Ectodermal cell (in vitro differentiated cells): ENCODE data around the gene PRSS57. TPM values are rescaled to one million over a fixed set of nuclear protein-coding genes. Genes with fewer than 3 reads are reported as not detected.
"Not testable (repeated sequence)": the region's sequence is repeated elsewhere in the genome, so short reads cannot be mapped to it uniquely, and the experiment has no call there.

Experiments used
- H3K27ac ChIP-seq: 2 replicates; pipeline ENCODE4 v1.7.0; 2013; ENCODE audit warnings: mild to moderate bottlenecking, low read depth, low read length; ENCODE audit not compliant: insufficient read depth, poor library complexity, severe bottlenecking
- H3K27me3 ChIP-seq: 2 replicates; pipeline ENCODE4 v1.7.0; 2013; ENCODE audit warnings: mild to moderate bottlenecking, low read length; ENCODE audit not compliant: insufficient read depth, control insufficient read depth, poor library complexity, severe bottlenecking
- H3K36me3 ChIP-seq: one replicate; pipeline ENCODE4 v1.7.0; 2013; ENCODE audit warnings: low read length; ENCODE audit not compliant: control insufficient read depth, insufficient read depth
- H3K4me1 ChIP-seq: one replicate; pipeline ENCODE4 v1.7.0; 2013; ENCODE audit warnings: low read length; ENCODE audit not compliant: control insufficient read depth, insufficient read depth
- H3K4me3 ChIP-seq: 2 replicates; pipeline ENCODE4 v1.7.0; 2013; ENCODE audit warnings: low read depth, low read length, control low read depth; ENCODE audit not compliant: insufficient read depth
- H3K9me3 ChIP-seq: 2 replicates; pipeline ENCODE4 v1.7.0; 2013; ENCODE audit warnings: mild to moderate bottlenecking, low read length, moderate library complexity; ENCODE audit not compliant: control insufficient read depth
- WGBS, 2 experiments: methylation state at CpG; one replicate each; pipeline ENCODE4 v1.1.7; 2013; ENCODE audit warnings: missing lambda C conversion rate in 2 of 2; 5-methylcytosine and 5-hydroxymethylcytosine counted together
- polyA plus RNA-seq, 4 experiments: library from polyadenylated mRNA; stranded (reverse); fragments of 50-300 nt; gene quantifications; one replicate each; pipeline ENCODE4 v1.2.3, GENCODE V29; 2013

PRSS57 gene
- polyA plus RNA-seq (2013, experiment 1 of 4): not detected
- polyA plus RNA-seq (2013, experiment 2 of 4): not detected
- polyA plus RNA-seq (2013, experiment 3 of 4): not detected
- polyA plus RNA-seq (2013, experiment 4 of 4): not detected

DNA sequence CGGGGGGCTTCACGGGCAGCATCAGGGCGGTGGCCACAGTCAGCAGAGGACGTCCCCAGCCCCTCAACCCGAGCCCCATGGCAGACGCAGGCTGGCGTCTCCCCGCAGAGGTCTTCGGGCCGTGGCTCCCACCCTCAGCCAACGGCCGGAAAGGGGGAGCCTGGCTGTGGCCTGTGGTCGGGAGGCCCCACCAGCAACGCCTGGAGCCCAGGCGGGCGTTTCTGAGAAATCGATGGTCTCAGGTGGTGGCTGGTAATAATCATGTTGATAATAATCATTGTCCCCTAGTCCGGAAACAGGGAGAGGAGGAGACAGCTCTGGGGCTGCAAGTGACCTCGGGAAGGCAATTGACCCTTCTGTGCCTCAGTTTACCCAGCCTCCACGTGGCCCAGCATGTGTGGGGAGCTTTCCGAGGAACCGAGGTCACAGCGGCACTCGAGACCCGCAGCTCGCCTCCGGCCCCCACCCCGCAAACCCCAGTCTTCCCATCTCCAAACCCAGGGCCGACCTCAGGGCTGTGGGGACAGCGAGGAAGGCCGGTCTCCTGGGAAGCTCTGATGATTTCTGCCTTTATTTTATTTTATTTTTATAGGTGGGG lies at the start of gene PRSS57:
Gene PRSS57, minus strand, starts transcription at position 101 of the 598 bp plus-strand sequence. Its CDS starts 22 bp downstream, at position 79.
- H3K4me3 ChIP-seq: no peak within 1 kb of the TSS
- H3K36me3 ChIP-seq: no peaks in the 10 kb centered on the region
- no peaks in the 10 kb centered on the region for H3K9me3 ChIP-seq
- H3K27me3 ChIP-seq: no peaks in the 10 kb centered on the region
- no peak within 1 kb of the TSS for H3K27ac ChIP-seq
- no peaks in the 10 kb centered on the region for H3K4me1 ChIP-seq
- 90 to 92% methylated on average over 31 of the region's 31 CpGs for WGBS, 2 experiments

DNA sequence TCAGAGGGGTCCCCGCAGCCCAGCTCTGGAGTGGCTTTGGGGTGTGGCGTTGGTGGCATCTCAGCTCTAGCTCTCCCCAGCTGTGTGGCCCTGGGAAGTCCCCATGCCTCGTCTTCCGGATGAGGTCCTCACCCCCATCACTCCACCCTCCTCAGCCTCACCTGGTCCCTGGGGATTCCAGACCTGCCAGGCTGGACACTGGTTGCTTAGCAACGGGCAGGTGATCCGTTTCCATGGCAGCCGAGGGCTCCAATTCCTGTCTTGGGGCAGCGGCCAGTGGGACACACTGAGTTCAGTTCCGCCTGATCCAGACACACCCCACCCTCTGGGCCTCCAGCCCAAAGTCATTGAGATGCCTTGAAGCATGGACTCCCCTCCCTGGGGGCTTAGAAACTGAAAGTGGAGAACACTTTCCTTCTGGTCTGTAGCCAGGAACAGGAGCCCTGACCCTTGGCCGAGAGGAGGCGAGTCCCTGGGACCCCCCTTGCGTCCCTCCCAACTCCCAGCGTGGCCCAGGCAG lies 48.0 kb upstream of the PRSS57 start:
- 84 to 85% methylated on average over 13 of the region's 13 CpGs for WGBS, 2 experiments

DNA sequence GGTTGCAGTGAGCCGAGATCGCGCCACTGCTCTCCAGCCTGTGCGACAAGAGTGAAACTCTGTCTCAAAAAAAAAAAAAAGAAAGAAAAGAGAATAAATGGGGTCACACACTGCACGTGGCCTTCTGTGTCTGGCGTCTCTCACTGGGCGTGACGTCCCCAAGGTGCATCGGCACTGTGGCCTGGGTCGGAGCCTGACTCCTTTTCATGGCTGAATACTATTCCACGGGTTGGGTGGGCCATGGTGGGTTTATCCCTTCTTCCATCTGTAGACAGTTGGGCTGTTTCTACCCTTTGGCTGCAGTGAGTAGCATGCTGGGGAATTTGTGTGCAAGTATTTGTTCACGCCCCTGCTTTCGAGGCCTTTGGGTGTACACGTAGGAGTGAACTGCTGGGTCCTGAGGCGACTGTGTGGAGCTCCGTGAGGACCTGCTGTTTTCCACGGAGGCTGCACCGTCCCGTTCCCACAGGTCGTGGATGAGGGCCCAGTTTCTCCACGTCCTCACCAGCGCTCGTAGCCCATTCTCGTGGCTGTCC lies 47.4 kb upstream of the PRSS57 start:
- Histone ChIP-seq H3K4me1 (no peaks in the 10 kb centered on the region), H3K27ac (no peak overlapping the region), H3K4me3 (no peak overlapping the region), H3K9me3 (no peaks in the 10 kb centered on the region), H3K36me3 (peaks cover 4% of the 10 kb centered on the region), H3K27me3 (no peaks in the 10 kb centered on the region)
- 93 to 94% methylated on average over 24 of the region's 24 CpGs for WGBS, 2 experiments

More for the DNA sequence above, 48.0 kb upstream of the PRSS57 start:
- Histone ChIP-seq H3K9me3 (no peaks in the 10 kb centered on the region), H3K27ac (no peak overlapping the region), H3K4me1 (no peaks in the 10 kb centered on the region), H3K4me3 (no peak overlapping the region), H3K27me3 (no peaks in the 10 kb centered on the region), H3K36me3 (peaks cover 5% of the 10 kb centered on the region)

DNA sequence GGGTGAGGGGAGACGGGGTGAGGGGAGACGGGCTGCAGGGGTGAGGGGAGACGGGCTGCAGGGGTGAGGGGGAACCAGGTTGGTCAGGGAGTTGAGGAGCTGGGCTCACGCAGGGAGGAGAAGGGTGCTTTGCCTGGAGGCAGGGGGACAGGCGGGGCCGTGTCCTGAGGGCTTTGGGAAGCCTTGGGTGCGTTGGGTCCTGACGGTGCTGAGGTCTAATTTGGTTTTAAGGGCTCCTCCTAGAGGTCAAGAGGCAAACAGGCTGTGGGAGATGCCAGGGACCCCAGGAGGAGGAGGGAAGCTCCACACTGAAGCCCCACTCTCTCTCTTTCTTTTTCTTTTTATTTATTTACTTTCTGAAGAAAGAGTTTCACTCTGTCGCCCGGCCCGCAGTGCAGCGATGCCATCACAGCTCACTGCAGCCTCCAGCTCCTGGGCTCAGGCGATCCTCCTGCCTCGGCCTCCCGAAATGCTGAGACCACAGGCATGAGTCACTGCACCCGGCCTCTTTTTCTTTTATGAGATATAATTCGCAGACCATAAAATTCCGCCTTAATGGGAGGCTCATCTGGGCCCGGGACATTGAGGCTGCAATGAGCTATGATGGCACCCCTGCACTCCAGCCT lies 46.4 kb upstream of the PRSS57 start:
- Histone ChIP-seq H3K36me3 (no peaks in the 10 kb centered on the region), H3K4me1 (no peaks in the 10 kb centered on the region), H3K27me3 (no peaks in the 10 kb centered on the region), H3K9me3 (no peaks in the 10 kb centered on the region), H3K27ac (no peak overlapping the region), H3K4me3 (no peak overlapping the region)
- 67 to 70% methylated on average over 18 of the region's 19 CpGs for WGBS, 2 experiments

DNA sequence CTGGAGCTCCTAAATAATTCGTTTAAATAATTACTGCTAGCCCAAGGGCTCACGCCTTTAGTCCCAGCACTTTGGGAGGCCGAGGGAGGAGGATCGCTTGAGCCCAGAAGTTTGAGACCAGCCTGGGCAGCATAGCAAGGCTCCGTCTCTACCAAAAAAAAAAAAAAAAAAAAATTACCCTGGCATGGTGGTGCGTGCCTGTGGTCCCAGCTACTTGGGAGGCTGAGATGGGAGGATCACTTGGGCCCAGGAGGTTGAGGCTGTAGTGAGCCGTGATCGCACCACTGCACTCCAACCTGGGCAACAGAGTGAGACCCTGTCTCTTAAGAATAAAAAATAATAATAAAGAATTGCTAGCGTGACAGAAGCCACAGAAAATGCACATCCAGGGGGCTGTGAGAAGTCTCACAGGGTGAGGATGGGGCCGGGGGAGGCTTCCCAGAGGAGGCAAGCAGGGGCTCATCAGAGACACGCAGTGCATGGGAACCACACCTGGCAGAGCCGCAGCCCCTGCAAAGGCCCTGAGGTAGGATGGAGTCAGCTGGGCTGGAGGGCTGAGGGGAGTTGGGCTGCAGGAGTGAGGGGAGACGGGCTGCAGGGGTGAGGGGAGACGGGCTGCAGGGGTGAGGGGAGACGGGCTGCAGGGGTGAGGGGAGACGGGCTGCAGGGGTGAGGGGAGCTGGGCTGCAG lies 45.7 kb upstream of the PRSS57 start:
- not testable (repeated sequence) for H3K27me3 ChIP-seq, H3K4me3 ChIP-seq, H3K27ac ChIP-seq, H3K36me3 ChIP-seq, H3K9me3 ChIP-seq, H3K4me1 ChIP-seq
- WGBS, 2 experiments: 84 to 88% methylated on average over 16 of the region's 16 CpGs

DNA sequence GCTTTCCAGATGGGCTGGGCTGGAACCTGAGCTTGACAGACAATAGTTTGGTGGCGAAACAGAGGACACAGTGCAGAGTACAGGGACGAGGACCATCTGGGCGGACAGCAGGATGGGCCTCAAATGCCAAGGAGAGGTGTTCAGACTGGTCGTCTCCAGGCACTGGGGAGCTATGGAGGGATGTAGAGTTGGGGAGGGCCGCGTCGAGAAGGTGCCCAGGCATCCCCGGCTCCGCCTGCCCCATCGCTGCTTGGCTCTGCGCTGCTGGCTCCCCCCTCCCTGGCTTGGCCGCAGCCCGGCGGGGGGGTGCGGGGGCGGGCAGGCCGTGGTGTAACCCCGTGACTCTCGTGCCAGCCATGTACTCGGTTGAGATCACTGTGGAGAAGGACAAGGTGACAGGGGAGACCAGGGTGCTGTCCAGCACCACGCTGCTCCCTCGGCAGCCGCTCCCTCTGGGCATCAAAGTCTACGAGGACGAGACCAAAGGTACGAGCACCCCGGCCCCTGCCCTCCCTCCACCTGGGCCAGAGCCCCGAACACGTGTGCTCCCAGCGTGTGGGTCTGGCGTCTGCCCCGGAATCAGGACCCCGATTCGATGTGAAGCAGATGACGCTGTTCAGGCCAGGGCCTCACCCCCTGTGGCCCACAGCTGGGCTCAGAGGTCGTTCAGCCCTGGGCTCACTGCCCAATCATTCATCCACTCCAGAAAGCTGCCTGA lies 44.9 kb upstream of the PRSS57 start:
- Histone ChIP-seq H3K27ac (no peak overlapping the region), H3K4me1 (no peaks in the 10 kb centered on the region), H3K4me3 (no peak overlapping the region), H3K27me3 (no peaks in the 10 kb centered on the region), H3K9me3 (no peaks in the 10 kb centered on the region), H3K36me3 (no peaks in the 10 kb centered on the region)
- 90 to 91% methylated on average over 36 of the region's 36 CpGs for WGBS, 2 experiments

DNA sequence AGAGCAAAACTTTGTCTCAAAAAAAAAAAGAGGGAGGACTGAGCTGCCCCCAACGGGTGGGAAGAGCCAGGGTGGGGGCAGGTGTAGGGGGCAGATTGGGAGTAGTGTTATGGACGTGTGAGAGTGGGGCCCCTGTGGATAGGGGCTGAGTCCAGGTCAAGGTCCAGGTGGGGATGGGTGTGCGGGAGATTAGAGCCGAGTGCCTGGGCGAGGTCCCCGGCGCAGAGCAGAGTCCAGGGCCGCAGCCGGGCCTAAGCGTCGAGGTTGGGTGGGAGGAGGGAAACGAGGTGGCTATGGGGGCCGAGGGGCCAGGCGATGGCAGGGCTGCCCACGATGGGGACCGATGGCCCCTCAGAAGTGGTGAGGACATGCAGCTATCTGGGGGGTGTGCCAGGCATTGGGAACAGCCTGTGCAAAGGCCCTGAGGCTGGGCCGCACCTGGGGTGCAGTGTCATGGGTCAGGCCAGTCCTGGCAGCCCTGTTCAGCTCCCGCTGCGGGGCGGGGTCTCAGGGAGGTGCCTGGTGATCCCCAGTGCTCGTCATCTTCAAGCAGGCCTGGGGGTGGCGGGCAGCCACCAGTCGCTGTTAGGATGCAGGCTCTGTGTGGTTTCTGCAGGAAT lies 43.4 kb upstream of the PRSS57 start:
- no peaks in the 10 kb centered on the region for H3K9me3 ChIP-seq
- no peaks in the 10 kb centered on the region for H3K36me3 ChIP-seq
- H3K4me3 ChIP-seq: no peak overlapping the region
- H3K27ac ChIP-seq: no peak overlapping the region
- WGBS, 2 experiments: 94 to 95% methylated on average over 23 of the region's 23 CpGs
- no peaks in the 10 kb centered on the region for H3K27me3 ChIP-seq
- H3K4me1 ChIP-seq: no peaks in the 10 kb centered on the region

DNA sequence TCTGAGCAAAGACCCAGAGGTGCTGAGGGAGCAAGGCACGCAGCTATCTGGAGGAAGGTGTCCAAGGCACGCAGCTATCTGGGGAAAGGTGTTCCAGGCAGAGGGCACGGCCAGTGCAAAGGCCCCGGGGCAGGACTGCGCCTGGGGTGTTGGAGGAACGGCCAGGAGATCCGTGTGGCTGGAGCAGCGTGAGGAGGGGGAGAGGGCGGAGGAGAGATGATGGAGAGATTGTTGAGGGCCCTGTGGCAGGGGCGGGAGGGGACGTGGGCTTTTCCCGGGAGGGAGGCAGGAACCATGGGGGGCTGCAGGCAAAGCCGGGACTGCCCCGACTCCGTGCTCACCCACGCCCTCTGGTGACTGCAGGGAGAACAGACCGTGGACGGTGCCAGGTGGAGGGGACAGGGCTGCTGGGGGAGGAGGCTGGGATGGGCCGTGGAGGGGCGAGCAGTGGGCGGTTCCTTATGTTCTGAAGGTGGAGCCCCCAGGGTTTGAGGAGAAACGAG lies 42.4 kb upstream of the PRSS57 start:
- 43 to 45% methylated on average over 22 of the region's 22 CpGs for WGBS, 2 experiments
- no peaks in the 10 kb centered on the region for H3K36me3 ChIP-seq
- no peaks in the 10 kb centered on the region for H3K4me1 ChIP-seq
- H3K4me3 ChIP-seq: no peak overlapping the region
- no peaks in the 10 kb centered on the region for H3K9me3 ChIP-seq
- no peak overlapping the region for H3K27ac ChIP-seq
- no peaks in the 10 kb centered on the region for H3K27me3 ChIP-seq

DNA sequence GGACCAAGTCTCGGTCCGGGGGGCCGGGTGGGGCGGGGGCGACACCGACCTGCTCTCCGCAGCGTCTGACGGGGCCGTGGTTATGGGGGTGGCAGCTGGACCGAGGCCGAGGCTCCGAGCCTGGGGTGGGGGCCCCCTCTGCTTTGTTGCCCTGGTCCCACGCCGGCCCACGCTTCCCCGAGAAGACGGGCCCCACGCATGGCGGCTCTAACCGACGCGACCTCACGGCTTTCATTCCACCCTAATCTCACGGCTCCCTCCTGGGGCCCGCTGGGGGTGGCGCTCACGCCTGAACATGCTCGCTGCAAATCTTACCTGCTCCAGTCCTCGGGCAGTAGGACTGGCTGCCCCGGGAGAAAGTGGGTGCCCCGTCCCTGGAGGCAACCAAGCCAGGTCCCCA lies 40.9 kb upstream of the PRSS57 start:
- no peaks in the 10 kb centered on the region for H3K36me3 ChIP-seq
- H3K27ac ChIP-seq: no peak overlapping the region
- H3K27me3 ChIP-seq: no peaks in the 10 kb centered on the region
- H3K4me3 ChIP-seq: no peak overlapping the region
- H3K4me1 ChIP-seq: no peaks in the 10 kb centered on the region
- H3K9me3 ChIP-seq: no peaks in the 10 kb centered on the region
- 89% methylated on average over 32 of the region's 32 CpGs for WGBS, 2 experiments
